Endothelial cell of umbilical vein (primary cell): ENCODE measurements around the gene COQ8A. TPM values are rescaled to one million over a fixed set of nuclear protein-coding genes. Genes with fewer than 3 reads are reported as not detected.

Experiments
- BruUV-seq: library from RNA; stranded (reverse); fragments of 400-500 nt; replicated peaks from 2 replicates; lab custom pipeline; 2021; lab: Mats Ljungman, UMichigan
- CTCF ChIA-PET: fragments of 300-600, 350-600 bp; sonication (Branson Sonifier 250); formaldehyde crosslinking; loops from one replicate; lab custom pipeline; 2021; ENCODE audit warnings: antibody characterized with exemption, inconsistent platforms; lab: Charles Lee
- POLR2A ChIA-PET: fragments of 300-600, 350-600 bp; sonication (Branson Sonifier 250); formaldehyde crosslinking; loops from one replicate; lab custom pipeline; 2021; ENCODE audit warnings: antibody characterized with exemption, inconsistent platforms; lab: Charles Lee
- DNase-seq: peaks from one replicate; pipeline ENCODE4 v3.0.0-alpha.2; 2011; ENCODE audit warnings: low read depth, low spot score
- FAIRE-seq: peaks from 2 replicates; lab custom pipeline; 2011; peaks lifted over from hg19 to GRCh38; lab: Jason Lieb, UNC
- H2AFZ ChIP-seq: 2 replicates; pipeline ENCODE4 v1.6.0; 2012; ENCODE audit warnings: low read depth, low read length, control low read depth, inconsistent platforms
- H3K27ac ChIP-seq: 2 replicates; pipeline ENCODE4 v1.5.1; 2011; ENCODE audit warnings: low read depth, mild to moderate bottlenecking, control low read depth, low read length, moderate library complexity; ENCODE audit not compliant: insufficient read depth
- H3K27me3 ChIP-seq, 2 experiments: 2 replicates each; pipeline versions ENCODE4 v1.6.0 to v1.6.1; 2011; ENCODE audit warnings: low read length in 2 of 2, mixed read lengths in 1 of 2; ENCODE audit not compliant: control insufficient read depth in 2 of 2, insufficient read depth in 2 of 2
- H3K36me3 ChIP-seq, 2 experiments: 2 replicates in 1 of 2; 3 replicates in 1 of 2; pipeline ENCODE4 v1.5.1; 2011; ENCODE audit warnings: low read length in 2 of 2, mild to moderate bottlenecking in 1 of 2, moderate library complexity in 1 of 2; ENCODE audit not compliant: control insufficient read depth in 2 of 2, insufficient read depth in 2 of 2; ENCODE audit errors: extremely low read depth in 1 of 2
- H3K4me1 ChIP-seq: 3 replicates; pipeline ENCODE4 v1.5.1; 2011; ENCODE audit warnings: mild to moderate bottlenecking, low read length; ENCODE audit not compliant: control insufficient read depth, insufficient read depth; ENCODE audit errors: extremely low read depth
- H3K4me2 ChIP-seq: 2 replicates; pipeline ENCODE4 v1.6.1; 2011; ENCODE audit warnings: low read length, control low read depth, mixed read lengths; ENCODE audit not compliant: insufficient read depth
- H3K4me3 ChIP-seq, 3 experiments: fragments of 200-600 bp in 1 of 3; sonication (generic), shearing (Covaris generic) in 1 of 3; replicated peaks in 1 of 3; 2 replicates each; pipeline ENCODE4 v1.5.1; 2011 to 2016; ENCODE audit warnings: control low read depth in 3 of 3, low read length in 3 of 3, mild to moderate bottlenecking in 2 of 3, inconsistent platforms in 1 of 3, low read depth in 1 of 3, moderate library complexity in 1 of 3; ENCODE audit not compliant: insufficient read depth in 1 of 3
- H3K79me2 ChIP-seq: 2 replicates; pipeline ENCODE4 v1.6.0; 2012; ENCODE audit warnings: low read length, inconsistent platforms; ENCODE audit not compliant: control insufficient read depth, insufficient read depth
- H3K9ac ChIP-seq: replicated peaks from 2 replicates; pipeline ENCODE3; 2011; ENCODE audit warnings: low read length, control low read depth; ENCODE audit not compliant: insufficient read depth; ENCODE audit errors: extremely low read depth
- H3K9me1 ChIP-seq: replicated peaks from 3 replicates; pipeline ENCODE4 v1.6.0; 2011; ENCODE audit warnings: mild to moderate bottlenecking, low read length; ENCODE audit not compliant: control insufficient read depth, insufficient read depth; ENCODE audit errors: extremely low read depth
- H3K9me3 ChIP-seq: replicated peaks from 2 replicates; pipeline ENCODE4 v1.5.1; 2012; ENCODE audit warnings: low read length, inconsistent platforms; ENCODE audit not compliant: control insufficient read depth, insufficient read depth
- H4K20me1 ChIP-seq: replicated peaks from 2 replicates; pipeline ENCODE3; 2011; ENCODE audit warnings: mild to moderate bottlenecking, low read length; ENCODE audit not compliant: control insufficient read depth, insufficient read depth; ENCODE audit errors: extremely low read depth
- CTCF ChIP-seq, 2 donors: IDR thresholded peaks; 1 replicate in 1 of 2; 2 replicates in 1 of 2; pipeline ENCODE4 v1.5.1; 2011; ENCODE audit warnings: low read length in 2 of 2, mild to moderate bottlenecking in 2 of 2, moderate library complexity in 2 of 2, control low read depth in 1 of 2, inconsistent platforms in 1 of 2, low read depth in 1 of 2; ENCODE audit not compliant: insufficient read depth in 1 of 2; ENCODE audit errors: extremely low read depth in 1 of 2
- EZH2 ChIP-seq: IDR thresholded peaks from 2 replicates; pipeline ENCODE4 v1.6.1; 2012; ENCODE audit warnings: borderline replicate concordance, low read depth, mild to moderate bottlenecking, moderate library complexity, low read length, inconsistent platforms; ENCODE audit not compliant: severe bottlenecking
- FOS ChIP-seq: IDR thresholded peaks from 2 replicates; pipeline ENCODE4 v1.6.1; 2011; ENCODE audit warnings: mild to moderate bottlenecking, low read length, moderate library complexity, borderline replicate concordance; ENCODE audit not compliant: insufficient read depth
- GATA2 ChIP-seq: IDR thresholded peaks from 2 replicates; pipeline ENCODE4 v1.7.0; 2011; ENCODE audit warnings: low read depth, mild to moderate bottlenecking, moderate library complexity, mixed read lengths, low read length; ENCODE audit not compliant: insufficient read length, insufficient read depth
- JUN ChIP-seq: IDR thresholded peaks from 2 replicates; pipeline ENCODE4 v1.6.1; 2011; ENCODE audit warnings: borderline replicate concordance, low read depth; ENCODE audit not compliant: insufficient read length, insufficient read depth
- MYC ChIP-seq: IDR thresholded peaks from one replicate; pipeline ENCODE4 v1.6.1; 2011; ENCODE audit warnings: mild to moderate bottlenecking, low read depth, low read length
- POLR2A ChIP-seq: IDR thresholded peaks from 2 replicates; pipeline ENCODE4 v1.6.1; 2012; ENCODE audit warnings: low read depth, mild to moderate bottlenecking, control low read depth, low read length
- POLR2AphosphoS5 ChIP-seq: IDR thresholded peaks from 2 replicates; pipeline ENCODE4 v1.6.1; 2012; ENCODE audit warnings: low read depth, mild to moderate bottlenecking, control low read depth, low read length, moderate library complexity; ENCODE audit not compliant: insufficient read depth
- dilution Hi-C: fragments of 300-500 bp; cut with MboI; formaldehyde crosslinking; loops from one replicate; pipeline ENCODE4 v1.15.0; 2019; ENCODE audit warnings: low sequenced_read_pairs; ENCODE audit not compliant: extremely low pct_ligation_motif_present
- intact Hi-C: fragments of 100-400 bp; cut with micrococcal nuclease; formaldehyde crosslinking; loops from one replicate; pipeline ENCODE4 v1.10.0; 2022
- polyA plus RNA-seq, 4 experiments: library from polyadenylated mRNA; depleted of rRNA in 3 of 4; stranded (reverse) in 3 of 4; unstranded in 1 of 4; fragments of >200 nt; gene quantifications; 2 replicates each; pipeline versions ENCODE4 v1.2.1 to v1.2.3, GENCODE V29; 2011 to 2012; ENCODE audit warnings: missing spikeins in 1 of 4
- total RNA-seq: library from RNA; stranded (reverse); gene quantifications from 2 replicates; pipeline ENCODE4 v1.2.3, GENCODE V29; 2021
- TF ChIP-seq, protein P1 (sequence below): IDR thresholded peaks from 2 replicates; pipeline ENCODE4 v1.6.1; 2011; ENCODE audit not compliant: insufficient read depth, insufficient read length

The COQ8A gene
- total and polyA plus RNA-seq, 2 donors (not counting 3 experiments of a cell fraction or from before 2014, with no cell fraction given), result 6.8 to 9.4 TPM

DNA sequence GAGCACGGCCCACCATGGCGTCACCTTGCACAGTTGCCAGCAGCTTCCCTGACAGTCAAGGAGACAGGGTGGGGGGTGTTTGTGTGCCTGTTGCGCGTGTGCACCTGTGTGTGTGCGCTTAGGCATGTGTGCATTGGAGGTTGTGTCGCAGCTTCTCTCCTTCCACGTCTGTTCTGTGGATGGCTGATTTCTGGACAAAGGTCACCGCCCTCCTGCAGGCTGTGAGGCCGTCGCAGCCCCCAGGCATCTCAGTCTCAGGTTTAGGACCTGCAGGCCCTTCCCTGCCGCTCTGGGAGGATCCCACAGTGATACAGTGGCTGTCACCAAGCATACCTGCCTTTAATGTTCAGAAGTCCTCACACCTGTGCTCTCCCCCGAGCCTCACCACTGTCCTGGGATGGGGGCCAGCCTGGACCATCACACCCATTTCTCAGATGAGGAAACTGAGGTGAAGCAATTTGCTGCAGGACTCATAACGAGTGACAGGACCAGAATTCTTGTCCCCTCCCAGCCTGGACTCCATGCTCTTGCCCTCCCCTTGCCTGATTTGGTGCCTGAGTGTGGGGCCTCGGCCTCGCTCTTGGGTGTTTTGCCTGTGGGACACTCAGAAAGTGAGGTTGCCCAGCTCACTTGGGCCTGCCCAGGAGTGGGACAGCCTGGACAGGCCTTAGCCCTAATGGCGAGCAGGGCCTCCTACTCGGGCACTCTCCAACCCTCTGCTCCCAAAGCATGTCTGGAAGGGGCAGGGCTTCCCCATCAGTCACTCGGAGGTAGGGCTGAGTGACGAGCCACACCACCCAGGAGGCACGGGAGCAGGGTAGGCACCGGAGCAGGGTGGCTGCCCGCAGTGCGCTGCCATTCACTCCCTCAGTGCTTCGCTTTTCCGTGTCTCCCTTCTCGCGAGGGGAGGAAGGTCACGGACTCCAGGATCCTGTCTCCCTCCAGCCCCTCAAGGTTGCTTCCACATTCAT is 22.6 kb downstream of the COQ8A start:
- POLR2A ChIA-PET, result no interaction called here
- dilution Hi-C loops, result no loop called here
- H3K4me3 ChIP-seq, result no peak overlapping the region
- no peaks in the 10 kb centered on the region for H3K36me3 ChIP-seq
- no peak for FAIRE-seq
- H3K9me3 ChIP-seq, result no peaks in the 10 kb centered on the region
- H3K4me1 ChIP-seq, result no peaks in the 10 kb centered on the region
- H3K27ac ChIP-seq, result no peak overlapping the region
- intact Hi-C loops, result no loop called here
- H2AFZ ChIP-seq, result no peak overlapping the region
- CTCF ChIA-PET, result no interaction called here
- no peak overlapping the region for H3K4me2 ChIP-seq
- H4K20me1 ChIP-seq, result no peaks in the 10 kb centered on the region
- TF ChIP-seq, protein P1, sequence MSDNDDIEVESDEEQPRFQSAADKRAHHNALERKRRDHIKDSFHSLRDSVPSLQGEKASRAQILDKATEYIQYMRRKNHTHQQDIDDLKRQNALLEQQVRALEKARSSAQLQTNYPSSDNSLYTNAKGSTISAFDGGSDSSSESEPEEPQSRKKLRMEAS, result no peak
- TF ChIP-seq JUN (no peak), EZH2 (no peak), POLR2A (no peak), FOS (no peak), MYC (no peak), CTCF (IDR thresholded peaks at IDR 0.05; ENCODE audit: extremely low read depth in 1 of 2, insufficient read depth in 1 of 2, low read depth in 1 of 2, low read length in 2 of 2) (no peak), GATA2 (no peak), POLR2AphosphoS5 (no peak)
- H3K79me2 ChIP-seq, result no peaks in the 10 kb centered on the region
- no peaks in the 10 kb centered on the region for H3K9me1 ChIP-seq
- H3K9ac ChIP-seq, result no peak overlapping the region
- no peak for DNase-seq
- H3K27me3 ChIP-seq, result no peaks in the 10 kb centered on the region
- BruUV-seq, result no TSS peak
